OCI-M2 (cell line): Measurements from ENCODE around the gene EYA2.

Experiments
- DNase-seq: peaks from one replicate; lab custom pipeline; 2025; ENCODE audit not compliant: unreplicated experiment; lab: John Stamatoyannopoulos, UW

EYA2 gene

GRCh38 chr20:47237715-47238114 lies 343.1 kb downstream of the EYA2 start:
- no peak for DNase-seq
